Measurements from ENCODE around the gene TESK2. TPM values are rescaled to one million over a fixed set of nuclear protein-coding genes. Genes with fewer than 3 reads are reported as not detected.
A peak's percentile ranks its signal among the peaks of the same experiment; 100 is the strongest.

Gene TESK2
- total and polyA plus RNA-seq, 2 of the 13 experiments (the other 11 are each of a cell fraction or from before 2014, with no cell fraction given) = 5.5 to 9.6 TPM

GRCh38 chr1:45304311-45305081 is 186.5 kb downstream of the TESK2 start (continued):
- TF ChIP-seq STAT6 (CRISPR knock-in tag; IDR thresholded peaks at IDR 0.05; ENCODE audit: borderline replicate concordance) = 0 out of 2 replicates have a peak, but pooled peaks have one; percentile 12
- 0 out of 2 replicates have a peak, but pooled peaks have one; percentile 5 for TF ChIP-seq AHDC1 (CRISPR knock-in tag; IDR thresholded peaks at IDR 0.05; ENCODE audit: borderline replicate concordance)
- TF ChIP-seq ZSCAN21 (CRISPR knock-in tag; IDR thresholded peaks at IDR 0.05; ENCODE audit: borderline replicate concordance) = 0 out of 2 replicates have a peak, but pooled peaks have one; percentile 2
- TF ChIP-seq POLR2AphosphoS5 (IDR thresholded peaks at IDR 0.05; ENCODE audit: low read depth, low read length) = 0 out of 2 replicates have a peak, but pooled peaks have one; percentile 36
- 0 out of 2 replicates have a peak, but pooled peaks have one; percentile 5 for TF ChIP-seq MXD3 (CRISPR knock-in tag; IDR thresholded peaks at IDR 0.05)
- TF ChIP-seq ZNF33A (CRISPR knock-in tag; IDR thresholded peaks at IDR 0.05; ENCODE audit: borderline replicate concordance) = no peak
- TF ChIP-seq ZNF549 (CRISPR knock-in tag; IDR thresholded peaks at IDR 0.05) = no peak
- TF ChIP-seq ZFP41 (CRISPR knock-in tag; IDR thresholded peaks at IDR 0.05; ENCODE audit: borderline replicate concordance) = no peak
- no peak for TF ChIP-seq U2AF1 (optimal IDR thresholded peaks at IDR 0.05; ENCODE audit: low read depth, low read length)
- TF ChIP-seq ZFP36L2 (CRISPR knock-in tag; IDR thresholded peaks at IDR 0.05) = no peak
- TF ChIP-seq YEATS4 (CRISPR knock-in tag; IDR thresholded peaks at IDR 0.05; ENCODE audit: borderline replicate concordance) = no peak
- no peak for TF ChIP-seq TARDBP (CRISPR knock-in tag; IDR thresholded peaks at IDR 0.05)
- no peak for TF ChIP-seq CHD2 (IDR thresholded peaks at IDR 0.05; ENCODE audit: low read depth, low read length)
- 0 out of 2 replicates have a peak, but pooled peaks have one; percentile 6 for TF ChIP-seq ZSCAN12 (CRISPR knock-in tag; IDR thresholded peaks at IDR 0.05)
- 0 out of 2 replicates have a peak, but pooled peaks have one; percentile 52 for TF ChIP-seq CBX5 (CRISPR knock-in tag; IDR thresholded peaks at IDR 0.05; ENCODE audit: borderline replicate concordance)
- TF ChIP-seq ZNF710 (CRISPR knock-in tag; IDR thresholded peaks at IDR 0.05; ENCODE audit: borderline replicate concordance) = 0 out of 2 replicates have a peak, but pooled peaks have one; percentile 24
